Pons (tissue), 1 donor: ENCODE data around the gene LRBA.
"Not testable (repeated sequence)": the region's sequence is repeated elsewhere in the genome, so short reads cannot be mapped to it uniquely, and the experiment has no call there.

Source experiments
- DNase-seq: peaks from one replicate; pipeline ENCODE4 v3.0.0-alpha.2; 2016; ENCODE audit warnings: low spot score

The LRBA gene

GRCh38 chr4:150668824-150669223, 346.3 kb downstream of the LRBA start:
- DNase-seq, result no peak

GRCh38 chr4:150664935-150665334, 350.1 kb downstream of the LRBA start:
- no peak for DNase-seq

GRCh38 chr4:150662686-150663085, 352.4 kb downstream of the LRBA start:
- DNase-seq, result no peak

GRCh38 chr4:150661551-150661950, 353.5 kb downstream of the LRBA start:
- DNase-seq, result not testable (repeated sequence)

DNA sequence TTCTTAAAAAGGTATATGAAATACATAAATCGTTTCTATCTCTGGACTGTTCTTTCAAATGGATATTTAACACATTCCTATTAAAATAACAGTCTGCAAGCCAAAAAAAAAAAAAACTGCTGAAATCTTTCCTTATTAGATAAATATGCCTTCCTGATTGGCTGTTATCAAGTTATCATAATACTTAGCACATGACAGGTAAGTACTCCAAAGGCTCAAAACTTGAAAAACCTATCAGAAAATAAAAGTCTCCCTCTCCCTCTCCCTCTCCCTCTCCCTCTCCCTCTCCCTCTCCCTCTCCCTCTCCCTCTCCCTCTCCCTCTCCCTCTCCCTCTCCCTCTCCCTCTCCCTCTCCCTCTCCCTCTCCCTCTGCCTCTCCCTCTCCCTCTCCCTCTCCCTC, 356.8 kb downstream of the LRBA start:
- not testable (repeated sequence) for DNase-seq

DNA sequence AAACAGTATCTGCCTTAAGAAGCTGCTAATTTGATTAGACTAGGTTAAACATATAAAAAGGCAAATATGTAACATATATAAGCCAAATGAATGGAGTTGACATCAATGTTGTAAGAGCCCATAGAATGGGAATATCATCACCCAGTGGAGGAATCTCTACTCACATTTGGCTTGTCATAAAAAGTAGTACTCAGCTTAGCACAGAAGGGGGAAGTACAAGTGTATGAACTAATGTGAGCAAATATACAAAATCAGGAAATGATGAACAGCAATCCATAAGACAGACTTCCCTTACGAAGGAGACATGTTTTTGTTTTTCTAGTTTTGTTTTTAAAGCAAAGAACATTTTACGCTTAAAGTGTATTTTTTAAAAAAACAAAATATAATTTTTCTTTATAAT, 358.2 kb downstream of the LRBA start:
- no peak for DNase-seq

DNA sequence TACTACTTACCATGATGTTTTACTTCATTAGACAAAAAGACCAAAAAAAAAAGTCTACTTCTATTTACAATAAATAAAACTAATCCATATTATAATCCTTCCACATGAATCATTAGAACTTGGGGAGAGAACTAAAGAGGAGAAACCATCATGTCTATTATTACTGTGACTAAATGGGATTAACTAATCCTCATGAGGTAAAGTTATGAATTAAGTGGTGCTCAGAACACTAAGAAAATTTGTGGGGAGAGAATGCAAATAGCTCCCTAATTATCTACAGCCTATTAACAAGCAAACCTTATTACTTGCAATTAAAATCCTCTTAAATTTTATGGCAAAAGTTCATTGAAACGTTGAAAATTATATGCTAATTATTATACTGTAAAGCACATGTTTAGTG, 364.3 kb downstream of the LRBA start:
- no peak for DNase-seq

DNA sequence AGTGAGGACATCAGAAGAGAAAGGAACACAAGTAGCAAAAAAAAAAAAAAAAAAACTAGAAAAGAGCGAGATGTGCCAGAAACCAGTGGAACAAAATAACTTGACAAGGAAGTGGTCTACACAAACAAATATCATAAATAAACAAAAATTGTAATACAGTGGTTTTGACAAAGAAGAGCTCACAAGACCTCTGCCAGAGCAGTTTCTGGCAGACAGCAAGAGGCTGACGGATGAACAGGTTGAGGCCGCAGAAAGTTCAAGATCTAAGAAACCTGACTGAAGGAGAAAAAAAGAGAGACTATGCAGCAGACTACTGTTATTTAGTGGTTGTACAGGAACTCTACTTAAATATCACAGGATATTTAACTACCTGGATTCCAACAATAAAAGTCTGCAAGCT, 367.0 kb downstream of the LRBA start:
- no peak for DNase-seq

GRCh38 chr4:150647008-150647407, 368.1 kb downstream of the LRBA start:
- DNase-seq, result no peak

DNA sequence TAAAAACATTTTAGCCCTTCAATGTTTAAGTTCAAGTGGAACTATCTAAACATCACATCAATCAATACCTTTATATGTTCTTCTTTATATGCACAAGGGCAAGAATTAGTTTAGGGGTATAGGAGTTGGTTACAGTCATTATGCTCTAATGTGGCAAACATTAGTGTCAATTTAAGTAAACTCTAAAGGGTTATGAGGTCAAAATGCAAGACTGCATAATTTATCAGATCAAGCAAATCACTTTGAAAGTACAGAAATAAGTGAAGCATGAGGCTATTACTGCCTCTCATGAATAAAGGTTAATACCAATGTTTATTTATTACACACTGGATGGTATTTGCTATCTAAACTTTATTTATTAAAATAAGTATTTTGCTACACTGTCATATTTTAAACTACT, 373.5 kb downstream of the LRBA start:
- no peak for DNase-seq

DNA sequence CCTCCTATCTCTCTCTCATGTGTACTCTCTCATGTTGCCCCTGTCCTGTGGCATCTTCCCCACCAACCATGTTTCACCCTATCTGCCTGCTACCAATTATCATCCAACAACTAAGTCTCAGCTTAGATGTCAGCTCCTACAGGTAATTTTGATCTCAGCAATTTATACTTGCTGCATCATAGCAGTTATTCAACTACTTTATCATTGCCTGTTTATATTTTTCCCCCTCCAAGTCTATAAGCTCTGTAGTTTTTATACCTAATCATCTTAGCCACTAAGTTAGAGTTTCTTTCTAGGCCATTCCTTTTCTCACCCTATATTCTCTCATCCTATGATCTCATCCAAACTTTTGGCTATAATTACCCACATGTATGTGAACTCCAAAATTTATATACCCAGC, 382.4 kb downstream of the LRBA start:
- no peak for DNase-seq

DNA sequence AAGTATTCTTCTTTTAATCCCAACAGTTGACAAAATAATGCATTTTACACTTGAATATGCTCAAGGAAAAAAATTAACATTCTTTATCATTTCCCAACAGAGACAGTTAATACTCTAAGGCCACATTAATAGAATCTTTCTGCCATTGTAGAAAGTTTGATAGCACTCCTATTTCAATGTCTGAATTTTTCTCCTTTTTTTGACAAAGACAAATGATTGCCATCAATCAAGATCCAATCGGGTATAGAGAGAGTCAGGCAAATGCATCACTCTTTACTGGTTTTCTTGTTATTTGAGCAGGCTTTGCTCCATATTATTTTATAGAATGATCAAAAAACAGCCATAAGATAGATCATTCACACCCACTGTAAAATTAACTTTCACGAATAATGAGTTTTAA, 387.0 kb downstream of the LRBA start:
- no peak for DNase-seq

GRCh38 chr4:150625033-150625432, 390.1 kb downstream of the LRBA start:
- DNase-seq, result no peak

GRCh38 chr4:150624055-150624454, 391.0 kb downstream of the LRBA start:
- no peak for DNase-seq

GRCh38 chr4:150619042-150619441, 396.0 kb downstream of the LRBA start:
- no peak for DNase-seq

GRCh38 chr4:150609131-150609530, 406.0 kb downstream of the LRBA start:
- peak; percentile 31 for DNase-seq

DNA sequence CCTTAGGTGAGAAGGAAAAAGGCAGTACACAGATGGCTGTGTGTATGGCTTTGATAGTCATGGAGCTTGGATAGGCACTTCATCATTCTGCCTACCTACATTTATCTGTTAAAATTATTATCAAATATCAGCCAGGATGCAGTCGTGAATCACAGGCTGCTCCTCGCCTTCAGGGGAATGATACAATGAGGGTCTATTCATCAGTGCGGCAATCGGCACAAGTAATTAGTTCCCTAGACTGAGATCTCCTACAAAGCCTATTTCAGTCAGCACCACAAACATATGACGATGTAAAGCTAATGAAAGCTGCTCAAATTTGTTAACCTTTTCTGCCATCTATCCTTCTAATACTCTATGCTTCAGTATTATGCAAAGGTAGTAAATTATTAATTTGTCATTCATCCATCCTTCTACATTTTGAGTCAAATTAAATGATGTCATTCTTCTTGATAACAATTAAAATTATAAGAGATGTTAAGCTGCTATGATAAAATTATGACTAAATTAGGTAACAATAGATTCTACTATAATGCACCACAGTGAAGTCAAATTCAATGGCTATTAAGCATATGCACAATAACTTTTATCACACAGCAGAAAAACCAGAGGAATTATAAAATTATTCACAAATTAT, 414.2 kb downstream of the LRBA start:
- DNase-seq, result no peak

DNA sequence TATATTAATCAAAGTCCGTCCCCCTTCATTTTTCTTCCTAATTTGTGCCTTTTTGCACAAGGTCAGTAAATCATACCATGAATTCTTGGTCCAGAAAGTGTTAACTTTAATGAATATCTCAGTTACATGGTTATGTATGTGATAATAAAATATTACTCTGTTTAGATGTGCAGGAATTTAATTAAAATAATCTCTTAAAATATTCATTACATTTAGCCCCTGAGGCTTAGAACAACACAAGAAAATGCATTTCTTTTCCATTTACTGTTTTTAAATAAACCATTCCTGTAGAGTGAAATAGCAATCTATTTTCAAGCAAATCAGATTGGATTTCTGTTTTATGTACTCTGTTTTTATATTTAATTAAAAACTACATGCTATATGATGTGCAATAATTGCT, 415.5 kb downstream of the LRBA start:
- DNase-seq, result no peak

- DNase-seq, result no peak
Measured at GRCh38 chr4:150598909-150599308, 416.2 kb downstream of the LRBA start.

- DNase-seq, result no peak
Measured at GRCh38 chr4:150593996-150594395, 421.1 kb downstream of the LRBA start.

GRCh38 chr4:150591904-150592303, 423.2 kb downstream of the LRBA start:
- no peak for DNase-seq

GRCh38 chr4:150591406-150591805, 423.7 kb downstream of the LRBA start:
- no peak for DNase-seq

GRCh38 chr4:150590631-150591030, 424.5 kb downstream of the LRBA start:
- no peak for DNase-seq

DNA sequence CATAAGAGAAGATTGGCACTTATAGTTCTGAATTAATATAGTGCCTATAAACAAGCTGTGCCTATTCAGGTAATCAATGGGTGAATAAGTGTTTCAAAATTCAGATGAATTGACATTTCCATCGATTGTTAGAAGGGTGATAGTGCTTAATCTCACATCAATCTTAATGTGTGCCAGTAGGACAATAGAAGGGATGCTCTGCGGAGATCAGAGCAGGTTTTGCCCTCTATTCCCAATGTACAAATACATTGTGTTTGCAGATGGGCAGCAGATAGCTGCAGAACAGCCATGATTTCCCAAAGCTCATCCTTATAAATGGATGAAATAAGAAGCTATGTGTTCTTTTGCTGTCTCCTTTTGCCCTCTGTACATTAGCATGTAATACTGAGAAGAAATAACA, 425.9 kb downstream of the LRBA start:
- DNase-seq, result no peak

- DNase-seq, result no peak
Measured at GRCh38 chr4:150588316-150588715, 426.8 kb downstream of the LRBA start.
